ENCODE measurements around the gene CACNA1C.

- TF ChIP-seq, protein P1, sequence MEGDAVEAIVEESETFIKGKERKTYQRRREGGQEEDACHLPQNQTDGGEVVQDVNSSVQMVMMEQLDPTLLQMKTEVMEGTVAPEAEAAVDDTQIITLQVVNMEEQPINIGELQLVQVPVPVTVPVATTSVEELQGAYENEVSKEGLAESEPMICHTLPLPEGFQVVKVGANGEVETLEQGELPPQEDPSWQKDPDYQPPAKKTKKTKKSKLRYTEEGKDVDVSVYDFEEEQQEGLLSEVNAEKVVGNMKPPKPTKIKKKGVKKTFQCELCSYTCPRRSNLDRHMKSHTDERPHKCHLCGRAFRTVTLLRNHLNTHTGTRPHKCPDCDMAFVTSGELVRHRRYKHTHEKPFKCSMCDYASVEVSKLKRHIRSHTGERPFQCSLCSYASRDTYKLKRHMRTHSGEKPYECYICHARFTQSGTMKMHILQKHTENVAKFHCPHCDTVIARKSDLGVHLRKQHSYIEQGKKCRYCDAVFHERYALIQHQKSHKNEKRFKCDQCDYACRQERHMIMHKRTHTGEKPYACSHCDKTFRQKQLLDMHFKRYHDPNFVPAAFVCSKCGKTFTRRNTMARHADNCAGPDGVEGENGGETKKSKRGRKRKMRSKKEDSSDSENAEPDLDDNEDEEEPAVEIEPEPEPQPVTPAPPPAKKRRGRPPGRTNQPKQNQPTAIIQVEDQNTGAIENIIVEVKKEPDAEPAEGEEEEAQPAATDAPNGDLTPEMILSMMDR (conservative IDR thresholded peaks at IDR 0.05; ENCODE audit: low read depth, low read length), result no peak
- TF ChIP-seq USF2 (IDR thresholded peaks at IDR 0.05; ENCODE audit: low read depth, low read length) (no peak), MAFK (IDR thresholded peaks at IDR 0.05; ENCODE audit: low read depth, low read length) (no peak), SMC3 (IDR thresholded peaks at IDR 0.05; ENCODE audit: low read depth, low read length) (no peak)
These were observed 301.6 kb downstream of the CACNA1C start for GRCh38 chr12:2354151-2354991.

Data from IMR-90 (cell line).